Mucosa of descending colon (tissue), 3 donors: ENCODE data around the gene FOXRED1. TPM values are rescaled to one million over a fixed set of nuclear protein-coding genes. Genes with fewer than 3 reads are reported as not detected.
"Not testable (repeated sequence)": the region's sequence is repeated elsewhere in the genome, so short reads cannot be mapped to it uniquely, and the experiment has no call there.

Source experiments
- ATAC-seq: fragments of 200-7000 bp; cut with Tn5 transposase; one replicate; pipeline ENCODE4 v1.9.1; 2020; ENCODE audit warnings: mild to moderate bottlenecking, moderate library complexity
- DNase-seq, 3 donors: peaks; one replicate each; pipeline ENCODE4 v3.0.0-alpha.2; 2020
- H3K36me3 ChIP-seq: fragments of 200-600 bp; one replicate; pipeline ENCODE4 v1.8.0; 2021; ENCODE audit warnings: low read depth, mild to moderate bottlenecking
- H3K4me1 ChIP-seq: fragments of 200-600 bp; one replicate; pipeline ENCODE4 v1.8.0; 2021; ENCODE audit warnings: low read depth, mild to moderate bottlenecking
- H3K4me3 ChIP-seq: fragments of 200-600 bp; one replicate; pipeline ENCODE4 v1.8.0; 2021; ENCODE audit warnings: mild to moderate bottlenecking
- H3K9me3 ChIP-seq: fragments of 200-600 bp; one replicate; pipeline ENCODE4 v1.8.0; 2021; ENCODE audit warnings: mild to moderate bottlenecking
- intact Hi-C, 2 donors: fragments of 100-400 bp; cut with DNase I in 1 of 2; cut with micrococcal nuclease in 1 of 2; formaldehyde crosslinking; loops; one replicate each; pipeline versions ENCODE4 v1.11.0 to v1.11.1; 2022; cut with DNase I, micrococcal nuclease
- total RNA-seq, 3 donors: library from RNA; stranded (reverse); fragmentation: NEBNext Ultra II Directional in 2 of 3; extraction: Animal tissue kit (Norgen Biotek cat#: 25700) in 2 of 3; gene quantifications; one replicate each; pipeline versions ENCODE4 v1.2.1 to v1.2.4, GENCODE V29; 2021 to 2023
- TF ChIP-seq, protein P1 (sequence below): fragments of 200-600 bp; IDR thresholded peaks from one replicate; pipeline ENCODE4 v1.8.0; 2022; ENCODE audit warnings: antibody characterized with exemption, mild to moderate bottlenecking
- donor health status: DM: no; HTN: no; CAD: no; lungs with moderate emphysema.
- donor health status: DM: no; HTN: no; CAD: no.
- donor health status: DM: no; HTN: yes; CAD: no.

FOXRED1 gene
- total RNA-seq, 3 donors from 2014 or later: 24.3 to 36.9 (median 31.4) TPM

DNA sequence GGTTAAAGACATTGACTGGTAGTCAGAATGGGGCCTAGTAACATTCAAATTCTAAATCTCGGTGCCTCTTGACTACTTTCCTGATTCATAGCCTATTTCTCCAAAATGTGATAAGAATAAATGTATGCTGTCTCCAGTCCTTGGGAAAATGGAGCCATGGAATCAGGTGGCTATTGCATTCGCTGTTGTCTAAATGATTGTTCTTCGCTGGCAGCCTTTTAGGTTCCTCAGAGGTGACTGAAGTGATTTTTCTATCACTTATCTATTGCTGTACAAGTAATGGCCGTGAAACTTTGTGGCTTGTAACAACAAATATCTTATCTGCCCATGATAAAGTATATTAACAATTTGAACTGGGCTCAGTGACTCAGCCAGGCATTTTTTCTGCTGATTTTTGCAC lies 15.7 kb upstream of the FOXRED1 start:
- TF ChIP-seq, protein P1, sequence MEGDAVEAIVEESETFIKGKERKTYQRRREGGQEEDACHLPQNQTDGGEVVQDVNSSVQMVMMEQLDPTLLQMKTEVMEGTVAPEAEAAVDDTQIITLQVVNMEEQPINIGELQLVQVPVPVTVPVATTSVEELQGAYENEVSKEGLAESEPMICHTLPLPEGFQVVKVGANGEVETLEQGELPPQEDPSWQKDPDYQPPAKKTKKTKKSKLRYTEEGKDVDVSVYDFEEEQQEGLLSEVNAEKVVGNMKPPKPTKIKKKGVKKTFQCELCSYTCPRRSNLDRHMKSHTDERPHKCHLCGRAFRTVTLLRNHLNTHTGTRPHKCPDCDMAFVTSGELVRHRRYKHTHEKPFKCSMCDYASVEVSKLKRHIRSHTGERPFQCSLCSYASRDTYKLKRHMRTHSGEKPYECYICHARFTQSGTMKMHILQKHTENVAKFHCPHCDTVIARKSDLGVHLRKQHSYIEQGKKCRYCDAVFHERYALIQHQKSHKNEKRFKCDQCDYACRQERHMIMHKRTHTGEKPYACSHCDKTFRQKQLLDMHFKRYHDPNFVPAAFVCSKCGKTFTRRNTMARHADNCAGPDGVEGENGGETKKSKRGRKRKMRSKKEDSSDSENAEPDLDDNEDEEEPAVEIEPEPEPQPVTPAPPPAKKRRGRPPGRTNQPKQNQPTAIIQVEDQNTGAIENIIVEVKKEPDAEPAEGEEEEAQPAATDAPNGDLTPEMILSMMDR: no peak
- Histone ChIP-seq H3K4me3 (no peak overlapping the region), H3K36me3 (peaks cover 4% of the 10 kb centered on the region), H3K9me3 (no peaks in the 10 kb centered on the region), H3K4me1 (no peaks in the 10 kb centered on the region)
- ATAC-seq: no peak
- intact Hi-C loops: no loop called here
- DNase-seq: no peak

DNA sequence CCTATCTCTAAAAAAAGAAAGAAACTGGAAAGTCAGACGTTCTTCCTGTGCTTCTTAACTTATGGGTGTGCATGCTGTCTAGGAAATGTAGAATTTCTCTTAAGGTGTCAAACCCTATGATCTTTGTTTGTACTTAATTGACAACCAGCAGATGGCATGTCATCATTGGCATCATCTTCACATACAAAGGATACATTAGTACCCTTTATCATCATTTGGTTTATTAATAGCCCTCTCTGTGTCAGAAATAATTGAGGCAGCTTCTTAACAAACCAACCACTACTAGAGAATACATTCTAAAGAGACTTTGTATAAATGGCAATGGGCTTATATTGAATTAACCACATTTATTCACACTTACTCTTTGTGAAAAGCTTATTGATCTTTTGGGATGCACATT lies 14.1 kb upstream of the FOXRED1 start:
- H3K9me3 ChIP-seq: no peaks in the 10 kb centered on the region
- intact Hi-C loops: no loop called here
- H3K4me3 ChIP-seq: no peak overlapping the region
- DNase-seq (no peak), ATAC-seq (no peak)
- H3K4me1 ChIP-seq: no peaks in the 10 kb centered on the region
- H3K36me3 ChIP-seq: peaks cover 4% of the 10 kb centered on the region
- TF ChIP-seq, protein P1: no peak

DNA sequence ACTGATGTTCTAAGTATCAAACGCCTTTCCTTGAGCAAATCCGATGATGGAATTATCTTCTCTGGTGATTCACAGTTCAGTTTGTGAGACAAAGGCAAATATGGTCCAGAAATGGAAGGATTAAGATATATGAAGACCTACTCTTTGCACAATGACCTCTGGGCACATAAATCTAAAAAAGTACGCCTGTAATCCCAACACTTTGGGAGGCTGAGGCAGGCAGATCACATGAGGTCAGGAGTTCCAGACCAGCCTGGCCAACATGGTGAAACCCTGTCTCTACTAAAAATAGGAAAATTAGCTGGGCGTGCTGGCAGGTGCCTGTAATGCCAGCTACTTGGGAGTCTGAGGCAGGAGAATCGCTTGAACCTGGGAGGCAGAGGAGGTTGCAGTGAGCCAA lies 13.4 kb upstream of the FOXRED1 start:
- DNase-seq, H3K4me3 ChIP-seq, ATAC-seq, H3K4me1 ChIP-seq, intact Hi-C loops, H3K9me3 ChIP-seq, H3K36me3 ChIP-seq: not testable (repeated sequence)

DNA sequence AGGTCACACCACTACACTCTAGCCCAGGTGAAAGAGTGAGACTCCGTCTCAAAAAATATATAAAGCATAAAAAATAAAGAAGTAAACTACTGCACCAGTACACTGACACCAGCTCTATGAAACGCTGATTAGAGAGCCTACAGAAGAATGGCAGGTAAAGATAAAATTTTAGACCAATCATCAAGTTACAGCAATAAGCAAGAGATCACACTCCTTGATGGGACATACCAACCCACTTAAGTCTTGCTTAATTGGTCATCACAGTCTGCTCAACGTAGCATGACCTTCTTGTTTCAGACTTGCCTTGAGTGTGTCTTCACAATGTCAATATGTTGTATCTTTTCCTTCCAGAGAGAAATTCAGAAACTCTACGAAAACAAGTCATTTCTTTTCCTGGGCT lies 12.7 kb upstream of the FOXRED1 start:
- Histone ChIP-seq H3K4me3 (no peak overlapping the region), H3K4me1 (no peaks in the 10 kb centered on the region), H3K36me3 (peaks cover 4% of the 10 kb centered on the region), H3K9me3 (no peaks in the 10 kb centered on the region)
- DNase-seq (no peak), ATAC-seq (no peak)
- intact Hi-C loops: no loop called here
- TF ChIP-seq, protein P1: no peak

DNA sequence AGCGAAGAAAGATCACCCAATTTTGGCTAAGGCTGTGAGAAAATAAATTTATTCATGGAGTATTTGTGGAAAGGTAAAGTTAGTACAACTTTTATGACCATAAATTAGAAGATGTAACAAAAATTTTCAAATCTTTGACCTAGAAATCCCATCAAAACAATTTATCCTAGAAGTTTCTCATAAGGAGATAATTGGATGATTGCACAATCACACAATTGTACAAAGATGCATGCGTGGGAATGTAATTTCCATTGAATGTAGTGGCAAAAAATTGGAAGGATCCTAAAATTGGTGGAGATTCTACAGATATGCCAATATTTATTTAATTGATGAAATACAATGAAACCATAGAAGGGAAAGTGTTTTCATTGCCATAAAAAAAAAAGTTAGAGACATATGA lies 11.8 kb upstream of the FOXRED1 start:
- H3K4me1 ChIP-seq: no peaks in the 10 kb centered on the region
- intact Hi-C loops: no loop called here
- peaks cover 6% of the 10 kb centered on the region for H3K36me3 ChIP-seq
- no peak overlapping the region for H3K4me3 ChIP-seq
- TF ChIP-seq, protein P1: no peak
- no peak for ATAC-seq
- no peaks in the 10 kb centered on the region for H3K9me3 ChIP-seq
- DNase-seq: no peak

DNA sequence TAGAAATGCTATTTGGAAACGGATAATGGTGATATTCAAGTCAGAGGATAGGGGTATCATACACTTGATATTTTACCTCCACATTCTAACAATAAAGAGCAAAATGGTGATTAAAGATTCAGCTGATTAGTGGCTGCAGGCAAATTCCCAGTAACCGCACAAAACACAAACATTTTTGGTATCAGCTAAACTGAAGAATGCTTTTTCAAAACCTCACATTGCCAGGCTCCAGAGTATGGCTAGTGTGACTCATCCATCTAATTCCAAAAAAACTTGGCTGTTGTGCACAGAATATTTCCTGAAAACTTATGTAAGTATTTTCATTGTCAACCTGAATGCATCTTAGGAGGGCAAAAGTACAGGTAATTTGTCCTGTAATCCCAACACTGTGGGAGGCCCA lies 11.2 kb upstream of the FOXRED1 start:
- H3K36me3 ChIP-seq: peaks cover 9% of the 10 kb centered on the region
- H3K9me3 ChIP-seq: no peaks in the 10 kb centered on the region
- TF ChIP-seq, protein P1: no peak
- H3K4me1 ChIP-seq: no peaks in the 10 kb centered on the region
- H3K4me3 ChIP-seq: no peak overlapping the region
- intact Hi-C loops: no loop called here
- ATAC-seq (no peak), DNase-seq (no peak)
